PC-9 (cell line): ENCODE results near the gene PTGR3. TPM values are rescaled to one million over a fixed set of nuclear protein-coding genes. Genes with fewer than 3 reads are reported as not detected.

Experiments
- BruUV-seq: library from RNA; stranded (reverse); fragments of 400-500 nt; replicated peaks from 2 replicates; lab custom pipeline; 2021; lab: Mats Ljungman, UMichigan
- CTCF ChIA-PET: fragments of 300-600 bp; sonication (Branson Sonifier 250); formaldehyde crosslinking; loops from one replicate; lab custom pipeline; 2022; ENCODE audit warnings: antibody characterized with exemption; lab: Charles Lee
- POLR2A ChIA-PET: fragments of 300-600 bp; sonication (Branson Sonifier 250); formaldehyde crosslinking; loops from one replicate; lab custom pipeline; 2022; ENCODE audit warnings: antibody characterized with exemption; ENCODE audit not compliant: unreplicated experiment; lab: Charles Lee
- DNase-seq, 2 experiments: peaks; one replicate each; pipeline versions ENCODE4 v3.0.0 to v3.0.0-alpha.2; 2015 to 2022; ENCODE audit warnings: mixed read lengths in 1 of 2
- H2AFZ ChIP-seq: fragments of 200-600 bp; sonication (generic); 2 replicates; pipeline ENCODE4 v1.8.1; 2017; ENCODE audit warnings: antibody characterized with exemption
- H3F3A ChIP-seq: fragments of 200-600 bp; sonication (generic); 2 replicates; pipeline ENCODE4 v1.8.1; 2017; ENCODE audit warnings: antibody characterized with exemption, mild to moderate bottlenecking, low read depth; ENCODE audit not compliant: insufficient read depth
- H3K27ac ChIP-seq: fragments of 200-600 bp; sonication (generic); 2 replicates; pipeline ENCODE4 v1.6.1; 2016; ENCODE audit warnings: mixed run types
- H3K27me3 ChIP-seq: fragments of 200-600 bp; sonication (generic); 2 replicates; pipeline ENCODE4 v1.6.1; 2016; ENCODE audit warnings: low read depth, mixed run types; ENCODE audit not compliant: insufficient read depth
- H3K36me3 ChIP-seq: fragments of 200-600 bp; sonication (generic); 2 replicates; pipeline ENCODE4 v1.6.1; 2016; ENCODE audit warnings: low read depth, mixed run types
- H3K4me1 ChIP-seq: fragments of 200-600 bp; sonication (generic); replicated peaks from 2 replicates; pipeline ENCODE4 v1.6.1; 2016; ENCODE audit warnings: mixed run types; ENCODE audit not compliant: insufficient read depth
- H3K4me2 ChIP-seq: fragments of 200-600 bp; sonication (generic); 2 replicates; pipeline ENCODE4 v1.6.1; 2017; ENCODE audit warnings: mixed run types
- H3K4me3 ChIP-seq: fragments of 200-600 bp; sonication (generic); 2 replicates; pipeline ENCODE4 v1.6.1; 2016; ENCODE audit warnings: mixed run types
- H3K79me2 ChIP-seq: fragments of 200-600 bp; sonication (generic); 2 replicates; pipeline ENCODE4 v1.6.1; 2017; ENCODE audit warnings: low read depth, mixed run types
- H3K9me2 ChIP-seq: fragments of 200-600 bp; sonication (generic); 2 replicates; pipeline ENCODE4 v1.8.1; 2017; ENCODE audit warnings: mild to moderate bottlenecking; ENCODE audit not compliant: insufficient read depth
- H3K9me3 ChIP-seq: fragments of 200-600 bp; sonication (generic); 2 replicates; pipeline ENCODE4 v1.8.1; 2016; ENCODE audit warnings: low read depth; ENCODE audit not compliant: insufficient read depth
- H4K20me1 ChIP-seq: fragments of 200-600 bp; sonication (generic); 2 replicates; pipeline ENCODE4 v1.8.1; 2017; ENCODE audit not compliant: insufficient read depth
- EZH2 ChIP-seq: fragments of 200-600 bp; sonication (generic); IDR thresholded peaks from 2 replicates; pipeline ENCODE4 v1.8.0; 2017; ENCODE audit warnings: antibody characterized with exemption, low read depth
- intact Hi-C: fragments of 100-400 bp; cut with micrococcal nuclease; formaldehyde crosslinking; loops from one replicate; pipeline ENCODE4 v1.10.0; 2022; ENCODE audit not compliant: unreplicated experiment
- total RNA-seq: library from RNA; stranded (reverse); gene quantifications from 2 replicates; pipeline ENCODE4 v1.2.3, GENCODE V29; 2021
- TF ChIP-seq, protein P1 (sequence below): fragments of 200-600 bp; sonication (generic); conservative IDR thresholded peaks from 2 replicates; pipeline ENCODE4 v1.6.1; 2017; ENCODE audit warnings: mixed run types, antibody characterized with exemption, mild to moderate bottlenecking, moderate library complexity

PTGR3 gene
- total RNA-seq, 1 experiment from 2014 or later = 38.4 TPM

DNA sequence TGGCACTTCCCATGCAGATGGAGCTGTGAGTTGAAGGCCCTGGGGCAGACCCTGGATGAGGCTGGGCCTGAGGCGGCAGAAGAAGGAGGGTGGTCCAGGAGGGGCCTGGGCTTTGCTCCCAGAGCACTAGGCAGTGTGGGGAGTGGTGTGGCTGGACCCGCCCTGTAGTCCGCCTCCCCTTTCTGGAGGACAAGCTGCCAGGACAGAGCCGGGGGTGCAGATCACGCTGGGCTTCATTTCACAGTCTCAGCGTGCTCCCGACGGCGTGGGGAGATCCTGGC, 49.8 kb downstream of the PTGR3 start:
- Histone ChIP-seq H3K4me1 (no peaks in the 10 kb centered on the region), H3K36me3 (no peaks in the 10 kb centered on the region), H3K4me2 (no peak overlapping the region), H3K27me3 (peaks cover 92% of the 10 kb centered on the region), H3K9me3 (0 out of 2 replicates have a peak, but pooled peaks cover 4% of the 10 kb centered on the region), H3K27ac (no peak overlapping the region), H3K4me3 (no peak overlapping the region), H2AFZ (no peak overlapping the region), H3K9me2 (no peaks in the 10 kb centered on the region), H3F3A (no peaks in the 10 kb centered on the region), H3K79me2 (no peaks in the 10 kb centered on the region), H4K20me1 (no peaks in the 10 kb centered on the region)
- CTCF ChIA-PET = no interaction called here
- intact Hi-C loops = no loop called here
- DNase-seq = no peak
- no peak for TF ChIP-seq EZH2
- TF ChIP-seq, protein P1, sequence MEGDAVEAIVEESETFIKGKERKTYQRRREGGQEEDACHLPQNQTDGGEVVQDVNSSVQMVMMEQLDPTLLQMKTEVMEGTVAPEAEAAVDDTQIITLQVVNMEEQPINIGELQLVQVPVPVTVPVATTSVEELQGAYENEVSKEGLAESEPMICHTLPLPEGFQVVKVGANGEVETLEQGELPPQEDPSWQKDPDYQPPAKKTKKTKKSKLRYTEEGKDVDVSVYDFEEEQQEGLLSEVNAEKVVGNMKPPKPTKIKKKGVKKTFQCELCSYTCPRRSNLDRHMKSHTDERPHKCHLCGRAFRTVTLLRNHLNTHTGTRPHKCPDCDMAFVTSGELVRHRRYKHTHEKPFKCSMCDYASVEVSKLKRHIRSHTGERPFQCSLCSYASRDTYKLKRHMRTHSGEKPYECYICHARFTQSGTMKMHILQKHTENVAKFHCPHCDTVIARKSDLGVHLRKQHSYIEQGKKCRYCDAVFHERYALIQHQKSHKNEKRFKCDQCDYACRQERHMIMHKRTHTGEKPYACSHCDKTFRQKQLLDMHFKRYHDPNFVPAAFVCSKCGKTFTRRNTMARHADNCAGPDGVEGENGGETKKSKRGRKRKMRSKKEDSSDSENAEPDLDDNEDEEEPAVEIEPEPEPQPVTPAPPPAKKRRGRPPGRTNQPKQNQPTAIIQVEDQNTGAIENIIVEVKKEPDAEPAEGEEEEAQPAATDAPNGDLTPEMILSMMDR = no peak
- POLR2A ChIA-PET = no interaction called here
- no TSS peak for BruUV-seq

Other genes starting within 250 kb of the PTGR3 start
- gene TSHZ1, start 1.7 kb upstream of the PTGR3 start, total RNA-seq = 6.5 and 7.4 TPM in 2 replicates
- not detected in 2 replicates for gene SMIM21, start 218.6 kb upstream of the PTGR3 start, total RNA-seq